A673 (cell line): Measurements from ENCODE around the gene SULT1E1. TPM values are rescaled to one million over a fixed set of nuclear protein-coding genes. Genes with fewer than 3 reads are reported as not detected.

Experiments used
- BruUV-seq: library from RNA; stranded (reverse); fragments of 400-500 nt; replicated peaks from 2 replicates; lab custom pipeline; 2021; lab: Mats Ljungman, UMichigan
- CTCF ChIA-PET: fragments of 300-600 bp; sonication (Branson Sonifier 250); formaldehyde crosslinking; loops from one replicate; lab custom pipeline; 2022; ENCODE audit warnings: antibody characterized with exemption; lab: Charles Lee
- POLR2A ChIA-PET: fragments of 300-600 bp; sonication (Branson Sonifier 250); formaldehyde crosslinking; loops from one replicate; lab custom pipeline; 2022; ENCODE audit warnings: antibody characterized with exemption; ENCODE audit not compliant: low non-redundant PET; lab: Charles Lee
- DNase-seq: peaks from one replicate; pipeline ENCODE4 v3.0.0-alpha.2; 2015; ENCODE audit warnings: low spot score
- H3K27ac ChIP-seq: fragments of 200-600 bp; sonication (generic); 2 replicates; pipeline ENCODE4 v1.5.1; 2016; ENCODE audit warnings: mixed run types, low read depth, mild to moderate bottlenecking, mixed read lengths, antibody characterized with exemption, low read length; ENCODE audit not compliant: poor library complexity, severe bottlenecking
- H3K27me3 ChIP-seq: fragments of 200-600 bp; sonication (generic); replicated peaks from 2 replicates; pipeline ENCODE4 v1.6.1; 2017; ENCODE audit warnings: mixed run types, low read depth, mild to moderate bottlenecking, mixed read lengths, antibody characterized with exemption, low read length; ENCODE audit not compliant: insufficient read depth, poor library complexity
- H3K36me3 ChIP-seq: fragments of 200-600 bp; sonication (generic); 2 replicates; pipeline ENCODE4 v1.6.1; 2016; ENCODE audit warnings: mixed run types, mild to moderate bottlenecking, mixed read lengths, antibody characterized with exemption, low read length; ENCODE audit not compliant: insufficient read depth, poor library complexity, severe bottlenecking
- H3K4me1 ChIP-seq: fragments of 200-600 bp; sonication (generic); 2 replicates; pipeline ENCODE4 v1.6.1; 2017; ENCODE audit warnings: mixed run types, mild to moderate bottlenecking, mixed read lengths, antibody characterized with exemption, low read length; ENCODE audit not compliant: insufficient read depth, poor library complexity, severe bottlenecking
- H3K4me3 ChIP-seq: fragments of 200-600 bp; sonication (generic); 2 replicates; pipeline ENCODE4 v1.5.1; 2016; ENCODE audit warnings: low read depth, mixed run types, mild to moderate bottlenecking, mixed read lengths, low read length; ENCODE audit not compliant: poor library complexity, severe bottlenecking
- H3K9me3 ChIP-seq: fragments of 200-600 bp; sonication (generic); 2 replicates; pipeline ENCODE4 v1.6.1; 2016; ENCODE audit warnings: mixed run types, low read depth, mild to moderate bottlenecking, mixed read lengths, antibody characterized with exemption, low read length; ENCODE audit not compliant: poor library complexity, severe bottlenecking
- CTCF ChIP-seq: fragments of 300-800, 200-600 bp; sonication (generic); conservative IDR thresholded peaks from 2 replicates; pipeline ENCODE4 v1.5.1; 2017; ENCODE audit warnings: low read depth, mild to moderate bottlenecking, antibody characterized with exemption, low read length, moderate library complexity, mixed read lengths
- EZH2 ChIP-seq: fragments of 200-600 bp; sonication (generic); IDR thresholded peaks from 2 replicates; pipeline ENCODE4 v1.6.1; 2017; ENCODE audit warnings: borderline replicate concordance, low read depth, mild to moderate bottlenecking, mixed read lengths, antibody characterized with exemption, low read length; ENCODE audit not compliant: poor library complexity, severe bottlenecking
- intact Hi-C: fragments of 100-400 bp; cut with micrococcal nuclease; formaldehyde crosslinking; loops from one replicate; pipeline ENCODE4 v1.10.0; 2022; ENCODE audit not compliant: unreplicated experiment
- total RNA-seq: library from RNA; stranded (reverse); gene quantifications from 2 replicates; pipeline ENCODE4 v1.2.3, GENCODE V29; 2021

SULT1E1 gene
- total RNA-seq, 1 experiment from 2014 or later = 13.4 TPM

GRCh38 chr4:69848028-69848427, 11.9 kb downstream of the SULT1E1 start:
- Histone ChIP-seq H3K4me1 (no peaks in the 10 kb centered on the region), H3K27ac (no peak overlapping the region), H3K36me3 (no peaks in the 10 kb centered on the region), H3K4me3 (no peak overlapping the region), H3K27me3 (no peaks in the 10 kb centered on the region), H3K9me3 (no peaks in the 10 kb centered on the region)
- TF ChIP-seq CTCF (no peak), EZH2 (no peak)
- POLR2A ChIA-PET = no interaction called here
- BruUV-seq = no TSS peak
- intact Hi-C loops = no loop called here
- DNase-seq = no peak
- CTCF ChIA-PET = no interaction called here

- Histone ChIP-seq H3K36me3 (no peaks in the 10 kb centered on the region), H3K27ac (no peak overlapping the region), H3K4me3 (no peak overlapping the region), H3K27me3 (no peaks in the 10 kb centered on the region), H3K4me1 (no peaks in the 10 kb centered on the region), H3K9me3 (no peaks in the 10 kb centered on the region)
- BruUV-seq = no TSS peak
- TF ChIP-seq EZH2 (no peak), CTCF (no peak)
- CTCF ChIA-PET = no interaction called here
- intact Hi-C loops = no loop called here
- POLR2A ChIA-PET = no interaction called here
- DNase-seq = no peak
Measured at GRCh38 chr4:69843932-69844331, 16.0 kb downstream of the SULT1E1 start.

GRCh38 chr4:69843301-69843700, 16.6 kb downstream of the SULT1E1 start:
- POLR2A ChIA-PET = no interaction called here
- no peak overlapping the region for H3K4me3 ChIP-seq
- no peaks in the 10 kb centered on the region for H3K4me1 ChIP-seq

More at GRCh38 chr4:69843301-69843700, 16.6 kb downstream of the SULT1E1 start:
- BruUV-seq = no TSS peak
- Histone ChIP-seq H3K27ac (no peak overlapping the region), H3K9me3 (no peaks in the 10 kb centered on the region), H3K27me3 (no peaks in the 10 kb centered on the region), H3K36me3 (no peaks in the 10 kb centered on the region)
- TF ChIP-seq CTCF = no peak
- CTCF ChIA-PET = no interaction called here
- no peak for DNase-seq
- intact Hi-C loops = no loop called here
